ENCODE measurements around the gene COL5A1.

GRCh38 chr9:134683714-134684374 lies 42.2 kb downstream of the COL5A1 start:
- TF ChIP-seq CTCF (IDR thresholded peaks at IDR 0.05; ENCODE audit: insufficient read depth, low read length) (no peak), POLR2AphosphoS5 (IDR thresholded peaks at IDR 0.05; ENCODE audit: low read depth) (no peak), SPI1 (IDR thresholded peaks at IDR 0.05; ENCODE audit: borderline replicate concordance, low read depth) (no peak), REST (IDR thresholded peaks at IDR 0.05; ENCODE audit: insufficient replicate concordance, low read depth) (no peak), GABPA (IDR thresholded peaks at IDR 0.05; ENCODE audit: low read depth) (no peak)

Data from HL-60 (cell line).